Activated CD4-positive, alpha-beta memory T cell treated with anti-CD3 and anti-CD28 coated beads for 36 hours (primary cell): Measurements from ENCODE around the gene KHDRBS2. TPM values are rescaled to one million over a fixed set of nuclear protein-coding genes. Genes with fewer than 3 reads are reported as not detected.

Source experiments
- CTCF ChIA-PET: fragments of 350-600 bp; sonication (Branson Sonifier 250); formaldehyde crosslinking; loops from one replicate; lab custom pipeline; 2021; ENCODE audit warnings: antibody characterized with exemption, inconsistent platforms; lab: Charles Lee
- POLR2A ChIA-PET: fragments of 350-600 bp; sonication (Branson Sonifier 250); formaldehyde crosslinking; loops from one replicate; lab custom pipeline; 2021; ENCODE audit warnings: antibody characterized with exemption; lab: Charles Lee
- DNase-seq: peaks from one replicate; pipeline ENCODE4 v3.0.0-alpha.2; 2020
- H3K27ac Mint-ChIP-seq: one replicate; pipeline ENCODE4 v1.8.0; 2021; ENCODE audit warnings: mixed read lengths
- H3K27me3 Mint-ChIP-seq: one replicate; pipeline ENCODE4 v1.8.0; 2021; ENCODE audit warnings: mixed read lengths
- H3K36me3 Mint-ChIP-seq: one replicate; pipeline ENCODE4 v1.8.0; 2021; ENCODE audit warnings: mixed read lengths
- H3K4me1 Mint-ChIP-seq: one replicate; pipeline ENCODE4 v1.8.0; 2021; ENCODE audit warnings: low read depth, mixed read lengths
- H3K4me3 Mint-ChIP-seq: one replicate; pipeline ENCODE4 v1.8.0; 2021; ENCODE audit warnings: mild to moderate bottlenecking, mixed read lengths
- H3K9me3 Mint-ChIP-seq: one replicate; pipeline ENCODE4 v1.8.0; 2021; ENCODE audit warnings: mixed read lengths
- intact Hi-C: fragments of 100-400 bp; cut with micrococcal nuclease; formaldehyde crosslinking; loops from one replicate; pipeline ENCODE4 v1.15.1; 2023
- total RNA-seq, 2 experiments: library from RNA; stranded (reverse); gene quantifications; one replicate each; pipeline ENCODE4 v1.2.3, GENCODE V29; 2021

The KHDRBS2 gene
- total RNA-seq, 2 experiments from 2014 or later, result not detected

DNA sequence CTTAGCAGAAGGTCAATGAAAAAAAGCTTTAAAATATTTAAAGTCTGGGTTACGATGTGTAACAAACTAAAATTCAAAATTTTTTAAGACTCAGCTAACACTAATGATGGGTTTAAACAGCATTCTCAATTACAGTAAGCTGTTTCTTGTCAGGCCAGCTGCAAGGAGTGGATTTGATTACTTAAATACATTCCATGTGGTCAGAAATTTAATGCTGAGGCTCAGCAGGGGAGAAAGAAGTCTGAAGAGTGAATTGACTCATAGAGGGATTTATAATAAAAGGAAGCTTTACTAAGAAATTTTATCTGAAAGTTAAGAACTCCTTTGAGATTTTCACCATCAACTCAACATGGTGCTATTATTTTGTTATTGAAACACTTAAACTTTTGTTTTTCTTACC lies 398.6 kb downstream of the KHDRBS2 start:
- intact Hi-C loops, result no loop called here

DNA sequence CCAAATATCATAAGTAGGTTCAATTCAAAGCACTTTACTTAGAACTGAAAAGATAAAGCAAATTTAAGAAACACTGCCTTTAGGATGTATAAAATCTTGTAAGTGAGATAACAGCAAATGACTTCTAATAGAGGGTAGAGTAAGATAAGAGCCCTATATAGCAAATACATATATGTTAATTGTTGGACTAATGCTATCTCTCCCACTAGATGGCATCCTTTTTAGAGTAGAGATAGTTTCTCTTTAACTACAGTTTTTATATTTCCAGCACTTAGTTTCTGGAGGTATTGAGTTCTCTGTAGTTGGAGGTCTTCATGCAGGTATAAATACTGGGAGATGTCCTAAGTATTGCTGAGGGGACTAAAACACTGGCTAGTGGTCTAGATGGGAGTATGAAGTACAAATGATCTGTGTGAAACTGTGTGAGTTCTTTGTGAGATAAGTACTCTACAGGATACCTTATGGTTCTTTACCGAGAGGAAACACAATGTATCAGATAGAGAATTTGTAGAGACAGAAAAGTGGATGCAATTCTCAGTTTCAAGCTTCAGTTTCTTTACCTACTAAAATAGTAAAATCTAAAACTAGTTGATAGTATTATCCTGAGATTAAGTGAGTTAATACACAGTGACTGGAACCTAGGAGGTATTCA lies 399.3 kb downstream of the KHDRBS2 start:
- no peak for DNase-seq
- intact Hi-C loops, result no loop called here
- Mint-ChIP-seq H3K27ac (no peak overlapping the region), H3K27me3 (no peaks in the 10 kb centered on the region), H3K36me3 (no peaks in the 10 kb centered on the region), H3K9me3 (peaks cover 13% of the 10 kb centered on the region), H3K4me1 (no peaks in the 10 kb centered on the region), H3K4me3 (no peak overlapping the region)
- CTCF ChIA-PET, result no interaction called here
- POLR2A ChIA-PET, result no interaction called here

More for the DNA sequence above, 398.6 kb downstream of the KHDRBS2 start:
- DNase-seq, result no peak
- peaks cover 13% of the 10 kb centered on the region for H3K9me3 Mint-ChIP-seq
- no peak overlapping the region for H3K27ac Mint-ChIP-seq
- H3K27me3 Mint-ChIP-seq, result no peaks in the 10 kb centered on the region
- no peaks in the 10 kb centered on the region for H3K36me3 Mint-ChIP-seq
- POLR2A ChIA-PET, result no interaction called here
- no peaks in the 10 kb centered on the region for H3K4me1 Mint-ChIP-seq
- CTCF ChIA-PET, result no interaction called here
- no peak overlapping the region for H3K4me3 Mint-ChIP-seq

DNA sequence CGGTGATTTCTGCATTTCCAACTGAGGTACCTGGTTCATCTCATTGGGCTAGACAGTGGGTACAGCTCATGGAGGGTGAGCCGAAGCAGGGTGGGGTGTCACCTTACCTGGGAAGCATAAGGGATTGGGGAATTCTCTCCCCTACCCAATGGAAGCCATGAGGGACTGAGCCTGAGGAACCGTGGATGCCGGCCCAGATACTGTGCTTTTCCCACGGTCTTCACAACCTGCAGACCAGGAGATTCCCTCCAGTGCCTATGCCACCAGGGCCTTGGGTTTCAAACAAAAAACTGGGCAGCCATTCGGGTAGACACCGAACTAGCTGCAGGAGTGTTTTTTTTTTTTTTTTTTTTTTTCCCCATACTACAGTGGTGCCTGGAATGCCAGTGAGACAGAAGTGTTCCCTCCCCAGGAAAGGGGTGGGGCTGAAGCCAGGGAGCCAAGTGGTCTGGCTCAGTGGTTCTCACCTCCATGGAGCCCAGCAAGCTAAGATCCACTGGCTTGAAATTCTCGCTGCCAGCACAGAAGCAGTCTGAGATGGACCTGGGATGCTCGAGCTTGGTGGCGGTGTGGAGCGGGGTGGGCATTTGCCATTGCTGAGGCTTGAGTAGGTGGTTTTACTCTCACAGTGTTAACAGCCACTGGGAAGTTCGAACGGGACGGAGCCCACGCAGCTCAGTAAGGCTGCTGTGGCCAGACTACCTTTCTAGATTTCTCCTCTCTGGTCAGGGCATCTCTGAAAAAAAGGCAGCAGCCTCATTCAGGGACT lies 416.2 kb downstream of the KHDRBS2 start:
- no peaks in the 10 kb centered on the region for H3K27me3 Mint-ChIP-seq

DNA sequence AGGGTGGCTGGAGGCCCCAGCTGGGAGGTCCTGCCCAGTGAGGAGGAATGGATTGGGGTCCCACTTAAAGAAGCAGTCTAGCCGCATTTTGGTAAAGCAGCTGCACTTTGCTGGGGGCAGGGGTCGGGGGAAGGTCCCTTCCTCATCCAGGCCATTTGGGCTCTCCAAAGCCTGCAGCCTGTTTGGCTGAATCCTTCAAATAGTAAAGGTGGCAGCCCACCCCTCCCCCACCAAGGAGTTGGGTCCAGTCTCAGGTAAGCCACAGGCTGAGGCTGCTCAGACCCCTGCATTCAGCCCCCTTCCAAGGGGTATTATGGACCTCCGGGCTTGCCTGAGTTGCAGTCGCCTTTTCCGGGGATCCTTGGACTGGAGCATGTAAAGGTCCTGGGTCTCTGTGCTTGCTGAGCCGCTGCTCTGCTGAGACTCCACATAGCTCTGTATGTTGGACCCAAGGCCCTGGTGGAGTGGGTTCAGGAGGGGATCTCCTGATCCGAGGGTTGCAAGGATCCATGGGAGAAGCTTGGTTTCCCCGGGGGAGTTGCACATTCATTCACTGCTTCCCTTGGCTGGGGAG lies 417.4 kb downstream of the KHDRBS2 start:
- Mint-ChIP-seq H3K9me3 (peaks cover 39% of the 10 kb centered on the region), H3K4me3 (no peak overlapping the region), H3K27me3 (no peaks in the 10 kb centered on the region), H3K36me3 (no peaks in the 10 kb centered on the region), H3K27ac (no peak overlapping the region), H3K4me1 (no peaks in the 10 kb centered on the region)
- intact Hi-C loops, result no loop called here
- DNase-seq, result no peak
- ChIA-PET CTCF (no interaction called here), POLR2A (no interaction called here)

More for the DNA sequence above, 416.2 kb downstream of the KHDRBS2 start:
- intact Hi-C loops, result no loop called here
- Mint-ChIP-seq H3K4me1 (no peaks in the 10 kb centered on the region), H3K36me3 (no peaks in the 10 kb centered on the region), H3K27ac (no peak overlapping the region), H3K4me3 (no peak overlapping the region), H3K9me3 (peaks cover 31% of the 10 kb centered on the region)
- POLR2A ChIA-PET, result no interaction called here
- DNase-seq, result no peak
- CTCF ChIA-PET, result no interaction called here

DNA sequence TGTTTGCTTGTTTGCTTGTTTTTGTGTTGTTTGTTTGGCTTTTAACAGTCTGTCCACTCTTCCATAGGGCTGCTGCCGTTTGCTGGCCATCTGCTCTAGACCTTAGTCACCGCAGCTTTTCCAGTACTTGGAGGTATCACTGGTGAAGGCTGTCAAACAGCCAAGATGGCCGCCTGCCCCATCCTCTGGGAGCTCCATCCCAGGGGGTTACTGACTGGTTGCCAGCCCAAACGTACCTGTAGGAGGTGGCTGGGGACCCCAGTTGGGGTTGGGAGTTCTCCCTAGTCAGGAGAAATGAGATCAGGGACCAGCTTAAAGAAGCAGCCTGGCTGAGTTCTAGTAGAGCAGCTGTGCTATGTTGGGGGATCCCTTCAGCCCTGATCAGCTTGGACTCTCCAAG lies 418.4 kb downstream of the KHDRBS2 start:
- Mint-ChIP-seq H3K9me3 (peaks cover 49% of the 10 kb centered on the region), H3K27me3 (no peaks in the 10 kb centered on the region), H3K4me3 (no peak overlapping the region), H3K36me3 (no peaks in the 10 kb centered on the region), H3K4me1 (no peaks in the 10 kb centered on the region), H3K27ac (no peak overlapping the region)
- DNase-seq, result no peak
- CTCF ChIA-PET, result no interaction called here
- POLR2A ChIA-PET, result no interaction called here
- intact Hi-C loops, result no loop called here

DNA sequence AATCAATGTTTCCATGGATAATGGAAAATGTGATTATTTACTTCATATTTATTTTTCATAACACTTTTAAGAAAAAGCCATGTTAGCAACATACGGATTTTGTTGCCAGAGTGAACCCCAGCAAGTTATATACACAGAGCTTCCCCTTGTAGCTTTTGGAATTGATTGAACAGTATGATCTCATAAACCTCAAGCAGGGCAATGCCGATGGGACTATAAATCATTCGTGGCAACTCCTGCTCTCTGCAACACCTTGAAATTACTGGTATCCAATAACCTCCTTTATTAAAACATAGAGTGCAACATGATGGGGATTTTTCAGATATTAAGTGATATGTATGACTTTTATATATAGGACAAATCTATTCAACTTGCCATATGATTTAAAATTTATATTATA lies 428.5 kb downstream of the KHDRBS2 start:
- CTCF ChIA-PET, result no interaction called here
- POLR2A ChIA-PET, result no interaction called here
- no peaks in the 10 kb centered on the region for H3K4me1 Mint-ChIP-seq
- no peak for DNase-seq
- H3K27ac Mint-ChIP-seq, result no peak overlapping the region
- intact Hi-C loops, result no loop called here
- H3K27me3 Mint-ChIP-seq, result no peaks in the 10 kb centered on the region
- no peaks in the 10 kb centered on the region for H3K36me3 Mint-ChIP-seq
- no peak overlapping the region for H3K4me3 Mint-ChIP-seq
- peaks cover 35% of the 10 kb centered on the region for H3K9me3 Mint-ChIP-seq

DNA sequence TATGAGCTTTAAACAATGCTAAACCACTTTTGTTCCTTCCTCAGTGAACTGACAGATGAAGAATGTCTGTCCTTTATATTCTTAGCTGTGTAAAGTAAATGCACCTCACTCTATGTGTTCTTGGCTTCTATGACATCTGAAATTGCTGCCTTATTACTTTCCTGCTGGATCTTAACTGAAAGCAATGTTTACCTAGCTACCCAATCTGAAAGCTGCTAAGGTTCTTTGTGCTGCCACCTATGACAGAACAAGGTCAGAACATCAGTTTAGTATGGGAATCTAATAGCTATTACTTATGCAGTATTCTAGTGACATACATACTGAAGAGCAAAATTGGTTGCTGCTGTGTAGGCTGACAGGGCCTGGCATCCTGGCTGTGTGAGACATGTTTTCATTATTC lies 444.1 kb downstream of the KHDRBS2 start:
- Mint-ChIP-seq H3K4me3 (no peak overlapping the region), H3K27ac (no peak overlapping the region), H3K9me3 (peaks cover 15% of the 10 kb centered on the region), H3K36me3 (no peaks in the 10 kb centered on the region), H3K4me1 (no peaks in the 10 kb centered on the region), H3K27me3 (no peaks in the 10 kb centered on the region)
- CTCF ChIA-PET, result no interaction called here
- POLR2A ChIA-PET, result no interaction called here
- no peak for DNase-seq
- intact Hi-C loops, result no loop called here

DNA sequence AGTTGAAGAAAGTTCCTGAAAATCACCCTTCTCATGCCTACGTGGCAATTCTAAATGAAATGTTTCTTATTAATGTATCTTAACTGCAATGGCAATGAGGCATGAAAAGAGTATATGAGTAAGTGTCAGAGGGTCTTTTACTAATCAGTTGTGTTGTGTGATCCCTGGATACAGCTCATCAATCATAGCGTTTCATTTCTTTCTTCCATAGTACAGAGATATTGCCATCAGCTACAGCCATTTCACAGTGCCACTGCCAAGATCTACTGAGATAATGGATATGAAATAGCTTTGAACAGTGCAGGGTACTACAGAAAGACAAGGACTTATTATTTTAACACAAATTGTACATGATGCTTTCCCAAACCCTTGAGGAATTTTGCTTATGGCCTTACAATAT lies 450.8 kb downstream of the KHDRBS2 start:
- Mint-ChIP-seq H3K4me1 (no peaks in the 10 kb centered on the region), H3K27ac (no peak overlapping the region), H3K4me3 (no peak overlapping the region), H3K36me3 (no peaks in the 10 kb centered on the region), H3K27me3 (no peaks in the 10 kb centered on the region), H3K9me3 (peaks cover 15% of the 10 kb centered on the region)
- POLR2A ChIA-PET, result no interaction called here
- CTCF ChIA-PET, result no interaction called here
- DNase-seq, result no peak
- intact Hi-C loops, result no loop called here

DNA sequence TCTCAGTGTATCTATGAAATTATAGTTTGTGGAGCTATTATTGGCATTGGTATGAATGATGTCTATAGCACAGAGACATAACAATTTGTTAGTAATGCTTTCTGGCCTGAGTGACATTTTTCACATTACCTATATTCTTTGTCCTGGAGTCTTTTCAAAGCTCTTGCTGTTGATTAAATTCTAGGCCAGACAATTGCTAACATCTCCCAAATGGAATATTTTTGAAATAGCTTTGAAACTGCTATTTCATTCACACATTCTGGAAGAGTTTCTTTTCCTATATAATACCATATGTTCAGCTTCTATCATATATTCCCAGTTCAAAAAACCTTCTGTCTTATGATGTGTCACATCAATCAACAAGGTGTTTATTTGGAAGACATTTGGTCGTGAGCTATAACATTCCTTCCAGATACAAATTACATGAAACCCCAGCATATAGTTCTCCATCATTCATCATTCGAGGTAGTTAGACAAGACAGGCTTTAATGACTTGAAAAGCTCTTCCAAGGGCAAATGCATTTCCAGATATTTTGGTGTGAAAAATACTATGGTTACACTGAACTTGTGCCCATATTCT lies 452.8 kb downstream of the KHDRBS2 start:
- intact Hi-C loops, result no loop called here
- H3K9me3 Mint-ChIP-seq, result peaks cover 12% of the 10 kb centered on the region

DNA sequence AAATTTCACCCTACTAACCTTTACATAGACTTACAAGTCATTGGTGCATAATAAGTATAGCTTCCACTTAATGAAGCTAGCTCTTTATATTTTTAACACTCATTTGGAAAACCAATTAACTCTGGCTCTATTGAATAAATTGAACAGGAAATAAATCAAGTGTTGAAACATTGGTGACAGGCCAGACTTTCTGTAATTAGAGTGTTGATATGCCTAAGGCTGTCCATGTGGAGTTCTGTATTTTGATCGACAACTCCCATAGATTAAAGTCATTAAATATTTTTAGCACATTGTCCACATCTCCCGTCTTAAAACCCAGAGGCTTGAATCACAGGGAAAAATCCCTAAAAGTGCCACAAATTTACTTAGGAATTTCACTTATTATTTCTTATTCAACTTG lies 468.3 kb downstream of the KHDRBS2 start:
- Mint-ChIP-seq H3K4me1 (no peaks in the 10 kb centered on the region), H3K36me3 (no peaks in the 10 kb centered on the region), H3K27ac (no peak overlapping the region), H3K27me3 (no peaks in the 10 kb centered on the region), H3K9me3 (peaks cover 13% of the 10 kb centered on the region), H3K4me3 (no peak overlapping the region)
- intact Hi-C loops, result no loop called here
- DNase-seq, result no peak
- CTCF ChIA-PET, result no interaction called here
- POLR2A ChIA-PET, result no interaction called here

More for the DNA sequence above, 452.8 kb downstream of the KHDRBS2 start:
- Mint-ChIP-seq H3K4me1 (no peaks in the 10 kb centered on the region), H3K27me3 (no peaks in the 10 kb centered on the region), H3K27ac (no peak overlapping the region), H3K4me3 (no peak overlapping the region), H3K36me3 (no peaks in the 10 kb centered on the region)
- no peak for DNase-seq
- CTCF ChIA-PET, result no interaction called here
- POLR2A ChIA-PET, result no interaction called here

DNA sequence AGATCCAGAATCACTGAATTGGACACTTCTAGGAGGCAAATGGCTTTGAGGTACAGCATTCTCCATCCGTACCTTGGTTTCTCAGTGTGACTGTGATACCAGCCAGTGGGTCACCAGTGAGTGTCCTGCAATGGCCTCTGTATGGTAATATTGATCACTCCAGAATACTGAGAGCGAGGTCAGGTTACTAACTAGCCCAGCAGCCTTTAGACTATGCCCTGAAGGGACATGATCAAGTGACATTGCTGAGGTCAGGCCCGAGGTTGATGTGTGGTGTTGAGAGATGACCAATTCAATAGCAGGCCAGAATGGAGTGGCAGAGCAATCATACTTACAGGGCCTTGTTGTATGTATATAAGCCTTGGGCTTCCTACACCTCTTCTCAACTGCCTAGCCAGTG lies 476.0 kb downstream of the KHDRBS2 start:
- Mint-ChIP-seq H3K27ac (no peak overlapping the region), H3K4me1 (no peaks in the 10 kb centered on the region), H3K36me3 (no peaks in the 10 kb centered on the region), H3K4me3 (no peak overlapping the region), H3K27me3 (no peaks in the 10 kb centered on the region), H3K9me3 (peaks cover 9% of the 10 kb centered on the region)
- intact Hi-C loops, result no loop called here
- DNase-seq, result no peak
- CTCF ChIA-PET, result no interaction called here
- POLR2A ChIA-PET, result no interaction called here

DNA sequence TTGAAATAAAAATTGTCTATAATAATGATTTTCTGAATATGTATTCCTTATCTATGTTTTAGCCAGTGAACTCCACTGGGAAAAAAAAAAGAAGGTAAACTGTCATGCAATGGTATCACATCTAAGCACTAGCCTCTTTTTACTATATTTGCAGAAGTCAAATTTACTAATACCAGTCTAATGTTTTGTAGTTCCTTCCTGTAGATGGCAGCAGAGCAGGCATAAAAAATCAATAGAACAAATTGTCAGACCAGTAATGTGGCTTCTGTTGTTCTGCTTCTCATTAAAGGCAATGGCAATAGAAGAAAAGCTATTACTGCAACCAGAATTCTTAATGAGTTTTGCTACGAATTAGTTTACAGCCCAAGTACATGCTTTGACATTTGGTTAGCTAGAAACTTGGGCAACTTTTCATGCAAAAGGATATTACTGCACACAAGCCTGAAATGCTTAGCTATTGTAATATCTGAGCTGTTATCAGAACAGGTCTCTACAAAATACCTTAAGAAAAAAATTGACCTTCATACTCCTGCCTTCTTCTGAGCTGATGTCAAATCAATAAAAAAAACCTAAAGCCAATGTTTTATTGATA lies 476.9 kb downstream of the KHDRBS2 start:
- Mint-ChIP-seq H3K27me3 (no peaks in the 10 kb centered on the region), H3K36me3 (no peaks in the 10 kb centered on the region), H3K27ac (no peak overlapping the region), H3K9me3 (peaks cover 17% of the 10 kb centered on the region), H3K4me3 (no peak overlapping the region), H3K4me1 (no peaks in the 10 kb centered on the region)
- ChIA-PET CTCF (interaction anchor here (0.9 kb wide), 1 partner anchor 1081 kb away, joined by 3 read pairs; no protein-coding TSS in a partner anchor), POLR2A (no interaction called here)
- DNase-seq, result no peak
- intact Hi-C loops, result no loop called here
